Occipital lobe (tissue), 2 donors: ENCODE results near the gene NIPSNAP3A. TPM values are rescaled to one million over a fixed set of nuclear protein-coding genes. Genes with fewer than 3 reads are reported as not detected.

Experiments
- DNase-seq: peaks from one replicate; lab custom pipeline; 2025; lab: John Stamatoyannopoulos, UW
- total RNA-seq: library from RNA; depleted of rRNA; stranded (reverse); fragments of >200 nt; gene quantifications from one replicate; pipeline ENCODE4 v1.2.3, GENCODE V29; 2014

NIPSNAP3A gene
- total RNA-seq, 1 donor from 2014 or later = 110 TPM

- no peak for DNase-seq
Observed at GRCh38 chr9:104808035-104808614, 60.6 kb downstream of the NIPSNAP3A start.

Other genes with a start within 250 kb of the NIPSNAP3A start
- not detected for gene OR13F1, start 243.4 kb upstream of the NIPSNAP3A start, total RNA-seq
- not detected for gene OR13C4, start 220.5 kb upstream of the NIPSNAP3A start, total RNA-seq
- gene OR13C3, start 210.8 kb upstream of the NIPSNAP3A start, total RNA-seq = not detected
- not detected for gene OR13C8, start 178.5 kb upstream of the NIPSNAP3A start, total RNA-seq
- gene OR13C5, start 148.3 kb upstream of the NIPSNAP3A start, total RNA-seq = not detected
- gene OR13C2, start 142.1 kb upstream of the NIPSNAP3A start, total RNA-seq = not detected
- 0.62 TPM for gene OR13C9, start 129.5 kb upstream of the NIPSNAP3A start, total RNA-seq
- not detected for gene OR13D1, start 53.2 kb upstream of the NIPSNAP3A start, total RNA-seq
- gene NIPSNAP3B, start 16.4 kb downstream of the NIPSNAP3A start, total RNA-seq = 15.0 TPM
- gene ABCA1, start 180.5 kb downstream of the NIPSNAP3A start, total RNA-seq = 27.3 TPM